Limb (tissue), 2 donors: ENCODE results near the gene CASKIN2.

Experiments used
- DNase-seq, 2 donors: peaks; one replicate each; pipeline ENCODE4 v3.0.0-alpha.2; 2016; ENCODE audit errors: extremely low spot score in 2 of 2

Gene CASKIN2

GRCh38 chr17:75515496-75516254 is at the start of gene CASKIN2:
Gene CASKIN2 (minus strand): TSS chr17:75515537. CDS start chr17:75513804, 1,733 bp downstream.
- DNase-seq: peak; percentile 93 to 98

GRCh38 chr17:75565066-75565465 is 49.7 kb upstream of the CASKIN2 start:
- DNase-seq: no peak

- no peak for DNase-seq
Measured at GRCh38 chr17:75564195-75564594, 48.9 kb upstream of the CASKIN2 start.

- DNase-seq: no peak
Measured at GRCh38 chr17:75563063-75563758, 47.9 kb upstream of the CASKIN2 start.

- DNase-seq: no peak
Measured at GRCh38 chr17:75561927-75562603, 46.7 kb upstream of the CASKIN2 start.

- DNase-seq: no peak
Measured at GRCh38 chr17:75559958-75560533, 44.7 kb upstream of the CASKIN2 start.

- DNase-seq: no peak
Measured at GRCh38 chr17:75558666-75559530, 43.6 kb upstream of the CASKIN2 start.

GRCh38 chr17:75557852-75558665 is 42.7 kb upstream of the CASKIN2 start:
- DNase-seq: no peak

GRCh38 chr17:75557075-75557851 is 41.9 kb upstream of the CASKIN2 start:
- DNase-seq: no peak

GRCh38 chr17:75555679-75556153 is 40.4 kb upstream of the CASKIN2 start:
- no peak for DNase-seq

GRCh38 chr17:75553295-75554110 is 38.2 kb upstream of the CASKIN2 start:
- DNase-seq: no peak

GRCh38 chr17:75552425-75553294 is 37.3 kb upstream of the CASKIN2 start:
- DNase-seq: no peak

GRCh38 chr17:75551266-75551665 is 35.9 kb upstream of the CASKIN2 start:
- DNase-seq: no peak

GRCh38 chr17:75550139-75550465 is 34.8 kb upstream of the CASKIN2 start:
- DNase-seq: no peak

GRCh38 chr17:75549246-75550138 is 34.2 kb upstream of the CASKIN2 start:
- DNase-seq: peak in 1 of 2 donors; percentile 51

- no peak for DNase-seq
Measured at GRCh38 chr17:75548813-75549212, 33.5 kb upstream of the CASKIN2 start.
